OCI-LY7 (cell line): ENCODE data around the gene PTPRM.

Experiments
- EZH2phosphoT487 ChIP-seq: fragments of 200-600 bp; sonication (generic); IDR thresholded peaks from 2 replicates; pipeline ENCODE4 v1.6.1; 2018; ENCODE audit warnings: low read depth, borderline replicate concordance, mild to moderate bottlenecking, mixed run types, antibody characterized with exemption, low read length, moderate library complexity, mixed read lengths
- TF ChIP-seq, protein P1 (sequence below): fragments of 200-600 bp; sonication (generic); conservative IDR thresholded peaks from 2 replicates; pipeline ENCODE4 v1.5.1; 2014; ENCODE audit warnings: mild to moderate bottlenecking, antibody characterized with exemption, low read length, moderate library complexity, mixed read lengths

DNA sequence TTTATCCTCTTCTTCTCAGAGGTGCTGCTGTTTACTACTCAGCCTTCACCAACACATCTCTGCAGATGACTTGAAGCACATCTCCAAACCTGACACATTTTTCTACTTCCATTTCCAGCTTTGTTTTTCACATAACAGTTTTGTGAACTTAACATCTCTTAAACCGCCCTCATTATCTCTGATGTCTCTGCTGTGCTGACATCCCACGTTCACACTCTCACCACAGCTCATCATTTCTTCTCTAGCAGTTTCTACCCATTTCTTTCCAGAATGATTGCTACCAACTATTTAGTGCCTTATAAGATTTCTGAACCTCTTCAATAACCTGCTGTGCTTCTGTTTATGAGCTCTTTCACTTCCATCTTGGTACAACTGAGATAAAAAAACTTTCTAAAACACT lies 238.0 kb downstream of the PTPRM start:
- TF ChIP-seq, protein P1, sequence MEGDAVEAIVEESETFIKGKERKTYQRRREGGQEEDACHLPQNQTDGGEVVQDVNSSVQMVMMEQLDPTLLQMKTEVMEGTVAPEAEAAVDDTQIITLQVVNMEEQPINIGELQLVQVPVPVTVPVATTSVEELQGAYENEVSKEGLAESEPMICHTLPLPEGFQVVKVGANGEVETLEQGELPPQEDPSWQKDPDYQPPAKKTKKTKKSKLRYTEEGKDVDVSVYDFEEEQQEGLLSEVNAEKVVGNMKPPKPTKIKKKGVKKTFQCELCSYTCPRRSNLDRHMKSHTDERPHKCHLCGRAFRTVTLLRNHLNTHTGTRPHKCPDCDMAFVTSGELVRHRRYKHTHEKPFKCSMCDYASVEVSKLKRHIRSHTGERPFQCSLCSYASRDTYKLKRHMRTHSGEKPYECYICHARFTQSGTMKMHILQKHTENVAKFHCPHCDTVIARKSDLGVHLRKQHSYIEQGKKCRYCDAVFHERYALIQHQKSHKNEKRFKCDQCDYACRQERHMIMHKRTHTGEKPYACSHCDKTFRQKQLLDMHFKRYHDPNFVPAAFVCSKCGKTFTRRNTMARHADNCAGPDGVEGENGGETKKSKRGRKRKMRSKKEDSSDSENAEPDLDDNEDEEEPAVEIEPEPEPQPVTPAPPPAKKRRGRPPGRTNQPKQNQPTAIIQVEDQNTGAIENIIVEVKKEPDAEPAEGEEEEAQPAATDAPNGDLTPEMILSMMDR = no peak
- TF ChIP-seq EZH2phosphoT487 = no peak
